Putamen (tissue), 1 donor: ENCODE results near the gene PLK2.

Source experiments
- DNase-seq: peaks from one replicate; pipeline ENCODE4 v3.0.0-alpha.2; 2016; ENCODE audit warnings: low spot score

The PLK2 gene

DNA sequence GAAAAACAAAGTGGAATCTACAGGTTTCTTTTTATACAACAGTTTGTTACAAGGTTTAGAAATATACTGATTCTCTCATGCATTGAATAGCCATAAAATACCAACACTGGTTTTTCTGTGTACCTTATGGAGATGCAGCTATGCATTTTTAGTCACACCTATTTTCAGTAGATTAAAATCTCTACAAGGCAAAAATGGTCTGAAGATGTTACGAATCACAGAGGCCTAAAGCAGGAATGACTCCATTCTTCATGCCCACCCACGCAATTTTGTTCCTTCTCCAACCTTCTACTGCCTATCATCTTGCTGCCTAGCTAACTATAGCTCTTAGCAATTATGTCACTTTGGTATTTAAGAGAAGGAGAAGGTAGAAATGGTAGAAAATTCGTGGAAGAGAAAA lies 9.9 kb downstream of the PLK2 start:
- no peak for DNase-seq

DNA sequence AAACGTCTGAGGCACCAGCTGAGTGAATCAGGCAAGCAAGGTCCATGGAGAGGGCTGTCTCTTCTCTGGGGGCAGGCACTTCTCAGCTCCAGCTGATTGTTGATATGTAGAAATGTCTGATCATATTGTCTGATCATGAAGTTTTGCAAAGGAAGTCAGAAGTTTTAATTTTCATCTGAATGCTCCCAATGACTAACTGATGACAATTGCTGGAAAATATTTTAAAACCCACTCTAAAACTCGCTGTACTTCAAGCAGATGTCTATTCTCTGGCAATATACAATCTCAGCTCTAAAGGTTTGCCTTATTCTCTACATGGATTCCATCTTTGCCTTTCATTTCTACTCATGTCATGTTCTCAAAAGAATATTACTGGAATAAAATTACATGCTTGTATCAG lies 12.7 kb downstream of the PLK2 start:
- DNase-seq = no peak

GRCh38 chr5:58446024-58446423 lies 13.9 kb downstream of the PLK2 start:
- DNase-seq = no peak

DNA sequence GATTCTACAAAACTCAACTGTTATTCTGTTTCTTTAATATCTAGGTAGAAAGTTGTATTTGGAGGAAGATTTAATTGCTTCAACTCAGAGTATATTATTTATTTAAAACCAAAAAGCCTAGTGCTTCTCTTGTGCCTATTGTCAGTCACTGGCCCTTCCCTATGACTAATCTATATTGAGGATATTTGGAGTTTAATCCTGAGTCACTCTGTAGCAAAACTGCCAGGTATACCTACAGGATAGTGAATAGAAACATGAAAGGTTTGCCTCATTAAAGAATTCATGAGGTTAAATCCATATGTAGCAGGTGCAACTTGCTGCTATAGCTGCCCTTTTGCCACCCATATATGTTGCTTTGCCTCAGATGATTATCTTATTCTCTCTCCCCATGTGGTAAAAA lies 15.1 kb downstream of the PLK2 start:
- DNase-seq = no peak

DNA sequence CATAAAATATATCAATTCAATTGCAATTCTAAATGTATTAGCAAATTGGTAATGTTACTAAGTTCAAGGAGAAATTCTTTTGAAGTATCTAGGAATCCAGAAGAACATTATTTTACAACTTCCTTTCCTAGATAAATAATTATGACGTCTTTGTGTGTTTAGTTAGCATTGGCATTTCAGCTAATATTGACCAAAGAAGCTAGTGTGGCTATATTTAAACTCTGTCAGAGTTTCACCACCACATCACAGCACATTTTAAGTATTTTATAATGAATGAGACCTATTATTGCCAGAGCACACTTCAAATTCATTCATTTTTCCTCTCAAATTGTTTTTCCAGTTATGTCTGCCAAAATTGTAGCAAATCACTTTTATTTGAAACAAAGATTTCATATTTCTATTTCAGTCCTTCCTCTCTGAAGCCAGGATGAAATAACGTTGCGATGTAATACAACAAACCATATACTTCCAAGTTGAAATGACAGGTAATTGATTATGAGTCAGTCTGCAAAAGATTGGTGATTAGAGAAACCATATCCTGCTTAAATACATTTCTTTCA lies 18.9 kb downstream of the PLK2 start:
- DNase-seq = no peak

DNA sequence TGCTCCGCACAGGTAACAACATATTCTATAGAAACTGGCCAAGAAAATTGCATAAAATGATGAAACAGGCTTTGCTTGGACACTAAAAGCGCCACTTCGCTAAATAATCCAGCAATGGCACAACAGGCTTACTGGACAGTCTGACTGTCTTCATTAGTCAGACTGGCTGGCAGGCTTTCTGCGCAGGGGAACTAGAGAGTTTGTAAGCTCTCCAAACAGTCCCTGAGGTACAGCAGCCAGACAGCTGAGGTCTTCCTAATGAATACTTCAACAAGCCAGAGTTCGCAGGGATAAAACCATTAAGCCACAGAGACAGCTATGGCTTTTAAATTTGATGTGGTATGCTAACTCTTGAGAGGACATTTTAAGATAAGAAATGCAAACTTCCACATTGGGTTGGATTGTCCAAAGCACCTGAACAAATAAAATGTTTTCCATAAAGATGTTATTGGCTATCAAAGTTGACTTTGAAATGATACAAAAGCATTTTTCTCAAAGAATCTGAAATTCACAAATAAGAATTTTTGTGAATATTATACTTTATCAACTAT lies 20.7 kb downstream of the PLK2 start:
- no peak for DNase-seq

DNA sequence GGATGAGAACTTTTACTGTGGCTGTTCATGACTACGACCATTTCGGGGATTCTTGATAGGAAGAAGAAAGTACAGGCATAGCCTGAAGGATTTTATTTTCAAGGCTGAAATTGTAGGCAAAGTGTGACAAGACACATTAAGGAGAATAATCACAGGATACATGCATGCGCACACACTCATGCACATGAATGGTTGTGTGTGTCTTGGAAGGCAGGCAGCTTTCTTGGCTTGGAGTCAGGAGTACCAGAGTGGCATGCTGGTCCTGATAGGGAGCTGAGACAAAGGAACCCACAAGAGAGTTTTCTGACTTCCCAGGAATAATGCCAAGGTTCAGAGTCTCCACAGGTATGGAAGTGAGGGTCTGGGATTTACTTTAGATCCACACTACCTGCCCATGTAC lies 22.2 kb downstream of the PLK2 start:
- DNase-seq = no peak

- DNase-seq = no peak
These were observed 28.1 kb downstream of the PLK2 start for GRCh38 chr5:58431832-58432231.

DNA sequence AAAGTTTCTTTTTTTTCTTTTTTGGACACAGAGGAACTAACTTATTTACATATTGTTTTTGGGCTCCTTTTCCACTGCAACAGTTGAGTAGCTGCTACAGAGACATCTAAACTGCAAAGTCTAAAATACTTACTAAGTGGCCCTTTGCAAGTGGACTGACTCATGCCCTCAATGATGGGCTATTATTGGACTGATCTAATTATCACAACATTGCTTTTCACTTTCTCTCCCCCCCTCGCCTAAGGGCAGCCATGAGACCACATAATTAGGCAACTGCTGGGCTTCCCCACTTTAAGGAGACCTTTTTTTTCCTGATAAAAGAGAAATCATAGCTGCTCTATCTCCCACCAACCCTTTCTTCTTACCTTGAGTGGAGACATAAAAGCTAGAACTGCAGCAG lies 47.0 kb downstream of the PLK2 start:
- no peak for DNase-seq

- no peak for DNase-seq
These were observed 47.8 kb downstream of the PLK2 start for GRCh38 chr5:58412081-58412480.

DNA sequence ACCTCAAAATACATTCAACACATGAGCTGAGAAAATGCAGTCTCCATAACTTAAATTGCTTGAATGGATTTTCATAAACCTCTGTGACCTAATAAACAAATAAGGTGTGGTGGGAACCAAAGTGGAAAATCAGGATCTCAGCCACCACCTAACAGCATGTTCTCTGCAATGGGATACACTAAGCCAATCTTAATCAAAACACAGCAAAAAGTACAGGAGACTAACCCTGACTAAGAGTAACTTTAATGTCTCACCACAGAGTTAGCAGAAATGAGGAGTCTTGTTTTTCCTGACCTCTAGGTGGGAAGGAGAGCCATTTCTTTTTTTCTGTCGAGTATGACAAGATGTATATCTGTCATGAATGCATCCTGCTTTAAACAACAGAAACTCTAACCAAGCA lies 48.5 kb downstream of the PLK2 start:
- DNase-seq = no peak

DNA sequence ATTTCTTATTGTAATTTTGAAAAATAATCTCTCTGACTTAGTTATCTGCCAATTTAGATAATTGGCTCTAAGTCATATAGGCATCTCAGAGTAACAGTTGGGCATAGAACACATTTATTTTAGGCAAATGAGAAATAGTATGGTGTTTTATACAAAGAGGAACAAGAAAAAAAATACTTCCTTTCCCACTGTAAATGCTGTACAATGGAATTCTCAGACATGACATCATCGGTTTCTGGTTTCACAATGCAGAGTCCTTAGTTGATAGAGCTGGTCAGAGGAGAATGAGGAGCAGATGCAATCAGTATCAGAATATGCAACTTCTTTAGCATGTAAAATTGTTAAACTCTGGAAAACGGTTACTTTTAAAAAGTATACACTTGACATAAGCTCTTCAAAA lies 49.4 kb downstream of the PLK2 start:
- DNase-seq = no peak

DNA sequence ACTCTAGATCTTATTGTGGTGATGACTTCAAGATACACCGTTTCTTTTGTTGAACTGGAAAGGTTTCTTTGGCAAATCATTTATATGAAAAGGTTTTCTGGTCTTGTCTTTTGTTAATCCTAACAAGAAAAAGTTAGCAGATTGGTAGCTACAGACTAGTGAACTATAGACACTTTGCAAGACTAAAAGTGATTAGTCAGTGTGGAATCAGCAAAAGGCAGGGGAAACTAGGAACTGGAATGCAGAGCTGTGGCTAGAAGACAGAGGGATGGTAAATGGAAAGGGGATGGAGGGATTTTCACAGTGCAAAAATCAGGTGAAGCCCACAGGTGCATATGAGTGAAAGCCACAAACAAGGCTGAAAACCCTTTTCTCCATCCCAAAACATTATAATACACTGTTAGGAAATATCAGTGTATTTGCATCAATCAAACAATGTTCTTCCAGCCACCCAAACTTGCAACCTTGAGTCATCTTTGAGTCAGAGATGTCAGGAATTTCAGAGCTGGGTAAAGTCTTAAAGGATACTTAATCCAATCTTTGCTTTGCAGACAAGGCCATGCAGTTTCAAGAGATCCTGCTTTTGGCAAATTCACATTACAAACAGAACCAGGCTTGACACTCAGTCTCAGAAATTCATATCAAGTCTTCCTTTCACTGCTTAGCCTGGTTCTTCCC lies 52.7 kb downstream of the PLK2 start:
- no peak for DNase-seq

GRCh38 chr5:58406394-58406793 lies 53.5 kb downstream of the PLK2 start:
- DNase-seq = no peak

GRCh38 chr5:58405175-58405574 lies 54.7 kb downstream of the PLK2 start:
- no peak for DNase-seq

DNA sequence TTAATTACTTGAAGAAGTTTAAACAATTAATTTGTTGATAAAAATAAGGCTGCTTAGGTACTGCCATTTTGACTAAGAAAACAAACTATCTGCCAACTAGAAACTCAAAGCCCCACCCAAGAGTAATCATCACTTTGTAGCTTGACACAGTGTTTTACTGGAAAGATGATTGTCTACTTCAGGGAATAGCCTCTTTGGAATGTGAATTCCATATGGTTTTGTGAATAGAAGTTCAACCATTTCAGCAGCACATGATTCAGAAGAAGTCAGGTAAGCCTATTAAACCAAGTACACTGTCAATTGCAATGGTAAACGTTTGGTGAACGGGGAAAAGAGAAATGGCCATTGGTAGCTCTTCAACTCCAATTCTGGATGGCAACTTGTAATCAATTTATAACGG lies 55.2 kb downstream of the PLK2 start:
- no peak for DNase-seq
